Hematopoietic multipotent progenitor cell treated with erythropoietin and hydrocortisone succinate and interleukin-3 and kit ligand, for 6 days (in vitro differentiated cells): ENCODE data around the gene GALNT9.

Experiments
- DNase-seq: peaks from one replicate; pipeline ENCODE4 v3.0.0-alpha.2; 2015

GALNT9 gene

GRCh38 chr12:132194556-132194955 is 134.8 kb downstream of the GALNT9 start:
- DNase-seq: no peak

GRCh38 chr12:132194056-132194455 is 135.3 kb downstream of the GALNT9 start:
- DNase-seq: peak; percentile 26

GRCh38 chr12:132191715-132192553 is 137.5 kb downstream of the GALNT9 start:
- DNase-seq: no peak

GRCh38 chr12:132190834-132191500 is 138.4 kb downstream of the GALNT9 start:
- no peak for DNase-seq

- DNase-seq: peak; percentile 9
These were observed 139.2 kb downstream of the GALNT9 start for GRCh38 chr12:132190012-132190755.

- peak; percentile 93 for DNase-seq
These were observed 139.9 kb downstream of the GALNT9 start for GRCh38 chr12:132189378-132190011.

GRCh38 chr12:132188916-132189325 is 140.5 kb downstream of the GALNT9 start:
- no peak for DNase-seq

GRCh38 chr12:132188451-132188901 is 140.9 kb downstream of the GALNT9 start:
- no peak for DNase-seq

- DNase-seq: no peak
These were observed 141.5 kb downstream of the GALNT9 start for GRCh38 chr12:132187646-132188450.

GRCh38 chr12:132186857-132187620 is 142.3 kb downstream of the GALNT9 start:
- no peak for DNase-seq

- DNase-seq: no peak
These were observed 143.1 kb downstream of the GALNT9 start for GRCh38 chr12:132186208-132186856.

- DNase-seq: no peak
These were observed 143.7 kb downstream of the GALNT9 start for GRCh38 chr12:132185705-132186104.

- DNase-seq: no peak
These were observed 146.6 kb downstream of the GALNT9 start for GRCh38 chr12:132182711-132183365.

- DNase-seq: no peak
These were observed 147.1 kb downstream of the GALNT9 start for GRCh38 chr12:132182206-132182710.

- DNase-seq: no peak
These were observed 147.7 kb downstream of the GALNT9 start for GRCh38 chr12:132181570-132182200.

- no peak for DNase-seq
These were observed 148.5 kb downstream of the GALNT9 start for GRCh38 chr12:132180648-132181546.

- no peak for DNase-seq
These were observed 149.7 kb downstream of the GALNT9 start for GRCh38 chr12:132179431-132180362.
